RWPE1 (cell line): Measurements from ENCODE around the gene SLC17A5.

Experiments used
- CTCF ChIA-PET: fragments of 350-600 bp; sonication (Branson Sonifier 250); formaldehyde crosslinking; extraction: SDS; loops from one replicate; lab custom pipeline; 2021; lab: Yijun Ruan, JAX
- POLR2A ChIA-PET: fragments of 400-600 bp; formaldehyde crosslinking; extraction: SDS; loops from one replicate; lab custom pipeline; 2020; ENCODE audit warnings: antibody characterized with exemption; ENCODE audit not compliant: low non-redundant PET; lab: Yijun Ruan, JAX
- DNase-seq: peaks from one replicate; pipeline ENCODE4 v3.0.0; 2012; ENCODE audit warnings: low spot score
- H3K27ac ChIP-seq: fragments of 450-650 bp; 2 replicates; pipeline ENCODE4 v1.5.1; 2017
- TF ChIP-seq, protein P1 (sequence below): fragments of 450-650 bp; conservative IDR thresholded peaks from 2 replicates; pipeline ENCODE4 v1.5.1; 2017; ENCODE audit warnings: low read depth, mild to moderate bottlenecking

The SLC17A5 gene

DNA sequence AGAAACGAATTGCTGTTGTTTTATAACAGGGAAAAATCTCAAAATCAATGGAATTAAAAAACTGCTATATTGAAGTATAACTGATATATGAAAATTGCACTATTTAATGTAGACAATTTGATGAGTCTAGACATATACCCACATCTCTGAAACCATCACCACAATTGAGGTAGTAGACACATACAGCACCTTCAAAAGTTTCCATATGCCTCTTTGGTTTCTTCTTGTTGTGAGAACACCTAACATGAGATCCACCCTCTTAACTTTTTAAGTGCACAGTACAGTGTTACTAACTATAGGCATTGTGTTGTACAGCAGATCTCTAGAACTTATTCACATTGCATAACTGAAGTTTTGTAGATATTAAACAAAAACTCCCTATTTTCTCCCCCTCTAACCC lies 14.0 kb upstream of the SLC17A5 start:
- TF ChIP-seq, protein P1, sequence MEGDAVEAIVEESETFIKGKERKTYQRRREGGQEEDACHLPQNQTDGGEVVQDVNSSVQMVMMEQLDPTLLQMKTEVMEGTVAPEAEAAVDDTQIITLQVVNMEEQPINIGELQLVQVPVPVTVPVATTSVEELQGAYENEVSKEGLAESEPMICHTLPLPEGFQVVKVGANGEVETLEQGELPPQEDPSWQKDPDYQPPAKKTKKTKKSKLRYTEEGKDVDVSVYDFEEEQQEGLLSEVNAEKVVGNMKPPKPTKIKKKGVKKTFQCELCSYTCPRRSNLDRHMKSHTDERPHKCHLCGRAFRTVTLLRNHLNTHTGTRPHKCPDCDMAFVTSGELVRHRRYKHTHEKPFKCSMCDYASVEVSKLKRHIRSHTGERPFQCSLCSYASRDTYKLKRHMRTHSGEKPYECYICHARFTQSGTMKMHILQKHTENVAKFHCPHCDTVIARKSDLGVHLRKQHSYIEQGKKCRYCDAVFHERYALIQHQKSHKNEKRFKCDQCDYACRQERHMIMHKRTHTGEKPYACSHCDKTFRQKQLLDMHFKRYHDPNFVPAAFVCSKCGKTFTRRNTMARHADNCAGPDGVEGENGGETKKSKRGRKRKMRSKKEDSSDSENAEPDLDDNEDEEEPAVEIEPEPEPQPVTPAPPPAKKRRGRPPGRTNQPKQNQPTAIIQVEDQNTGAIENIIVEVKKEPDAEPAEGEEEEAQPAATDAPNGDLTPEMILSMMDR, result no peak
- no peak for DNase-seq
- no peak overlapping the region for H3K27ac ChIP-seq
- ChIA-PET POLR2A (no interaction called here), CTCF (no interaction called here)

DNA sequence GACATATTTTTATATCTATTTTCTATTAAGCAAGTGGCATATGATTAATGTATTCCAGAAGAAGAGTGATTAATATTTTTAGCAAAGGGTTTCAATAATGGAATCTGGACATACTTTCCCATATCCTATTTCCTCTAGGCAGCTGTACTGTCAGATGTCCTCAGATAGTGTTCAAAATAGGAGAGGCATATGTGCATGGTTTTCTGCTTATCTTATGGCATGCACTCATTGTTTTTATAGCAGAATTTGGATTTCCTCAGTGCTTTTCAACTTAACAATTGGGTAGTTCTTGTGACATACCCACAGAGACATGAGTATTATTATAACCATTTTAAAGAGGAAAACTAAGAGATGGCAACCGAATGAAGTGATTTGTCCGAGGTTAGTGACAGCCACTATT lies 12.6 kb upstream of the SLC17A5 start:
- TF ChIP-seq, protein P1, result no peak
- POLR2A ChIA-PET, result no interaction called here
- CTCF ChIA-PET, result no interaction called here
- DNase-seq, result no peak
- no peak overlapping the region for H3K27ac ChIP-seq

DNA sequence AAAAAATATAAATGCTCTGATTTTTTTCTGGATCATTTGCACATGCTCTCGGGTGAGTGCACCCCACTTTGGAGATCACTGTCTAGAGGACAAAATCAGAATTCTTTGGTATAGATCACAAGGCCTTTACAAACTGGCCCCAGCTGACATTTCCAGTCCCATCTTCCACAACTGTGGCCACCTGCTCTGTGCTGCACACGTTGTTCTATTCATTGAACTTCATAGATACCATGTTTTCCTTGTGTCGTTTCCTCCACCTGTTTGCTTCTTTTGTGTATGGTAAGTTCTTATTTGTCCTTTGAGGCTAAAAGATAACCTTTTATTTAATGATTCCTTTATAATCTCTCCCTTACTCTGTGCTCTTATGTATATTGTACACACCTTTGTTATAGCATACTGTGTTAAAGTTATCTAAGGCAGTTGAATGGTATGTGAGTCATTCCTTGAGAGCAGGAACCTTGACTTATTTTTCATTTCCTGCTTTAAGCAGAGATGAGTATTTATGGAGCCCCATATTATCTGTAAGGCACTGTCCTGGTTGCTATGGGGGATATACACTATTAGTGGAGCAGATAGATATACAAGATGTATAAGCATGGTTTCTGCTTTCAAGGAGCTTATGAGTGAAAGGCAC lies 12.0 kb upstream of the SLC17A5 start:
- no peak for DNase-seq
- no peak overlapping the region for H3K27ac ChIP-seq
- TF ChIP-seq, protein P1, result no peak
- POLR2A ChIA-PET, result no interaction called here
- CTCF ChIA-PET, result interaction anchor here (0.6 to 1.0 kb wide), 2 partner anchors 10 to 13 kb away, joined by 3 read pairs; no protein-coding TSS in a partner anchor

DNA sequence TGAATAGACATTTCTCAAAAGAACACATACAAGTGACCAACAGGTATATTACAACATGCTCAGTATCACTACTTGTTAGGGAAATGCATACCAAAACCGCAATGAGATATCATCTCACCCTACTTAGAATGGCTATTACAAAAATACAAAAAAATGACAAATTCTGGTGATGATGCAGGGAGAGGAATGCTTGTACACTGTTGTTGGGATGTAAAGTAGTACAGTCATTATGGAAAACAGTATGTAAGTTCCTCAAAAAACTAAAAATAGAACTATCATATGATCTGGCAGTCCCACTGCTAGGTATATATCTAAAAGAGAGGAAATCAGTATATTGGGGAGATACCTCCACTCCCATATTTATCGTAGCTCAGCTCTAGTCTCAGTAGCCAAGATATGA lies 10.9 kb upstream of the SLC17A5 start:
- no peak for DNase-seq
- POLR2A ChIA-PET, result no interaction called here
- CTCF ChIA-PET, result interaction anchor here (1.0 kb wide), 1 partner anchor 11 kb away, joined by 3 read pairs; no protein-coding TSS in a partner anchor
- no peak overlapping the region for H3K27ac ChIP-seq
- TF ChIP-seq, protein P1, result no peak

GRCh38 chr6:73657201-73657600 lies 3.4 kb upstream of the SLC17A5 start:
- TF ChIP-seq, protein P1, result no peak
- DNase-seq, result no peak
- H3K27ac ChIP-seq, result no peak overlapping the region
- ChIA-PET POLR2A (no interaction called here), CTCF (interaction anchor here (0.7 kb wide), 1 partner anchor 838 kb away, joined by 3 read pairs; no protein-coding TSS in a partner anchor)

- no peak for DNase-seq
- POLR2A ChIA-PET, result no interaction called here
- TF ChIP-seq, protein P1, result no peak
- CTCF ChIA-PET, result interaction anchor here (0.7 kb wide), 1 partner anchor 837 kb away, joined by 3 read pairs; no protein-coding TSS in a partner anchor
- no peak overlapping the region for H3K27ac ChIP-seq
Observed at GRCh38 chr6:73656531-73657145, 2.8 kb upstream of the SLC17A5 start.
